Testis (tissue), 2 donors: ENCODE results near the gene DLEC1.

ENCODE experiments used
- POLR2A ChIP-seq: fragments of 450-650 bp; IDR thresholded peaks from one replicate; pipeline ENCODE4 v1.6.1; 2017; ENCODE audit warnings: antibody characterized with exemption, mild to moderate bottlenecking, moderate library complexity
- TF ChIP-seq, protein P1 (sequence below), 3 experiments: fragments of 450-650 bp in 2 of 3; fragments of 200-600 bp in 1 of 3; sonication (generic) in 1 of 3; IDR thresholded peaks; one replicate each; pipeline ENCODE4 v1.5.1; 2016 to 2019; ENCODE audit warnings: antibody characterized with exemption in 3 of 3, mild to moderate bottlenecking in 2 of 3, moderate library complexity in 1 of 3

DNA sequence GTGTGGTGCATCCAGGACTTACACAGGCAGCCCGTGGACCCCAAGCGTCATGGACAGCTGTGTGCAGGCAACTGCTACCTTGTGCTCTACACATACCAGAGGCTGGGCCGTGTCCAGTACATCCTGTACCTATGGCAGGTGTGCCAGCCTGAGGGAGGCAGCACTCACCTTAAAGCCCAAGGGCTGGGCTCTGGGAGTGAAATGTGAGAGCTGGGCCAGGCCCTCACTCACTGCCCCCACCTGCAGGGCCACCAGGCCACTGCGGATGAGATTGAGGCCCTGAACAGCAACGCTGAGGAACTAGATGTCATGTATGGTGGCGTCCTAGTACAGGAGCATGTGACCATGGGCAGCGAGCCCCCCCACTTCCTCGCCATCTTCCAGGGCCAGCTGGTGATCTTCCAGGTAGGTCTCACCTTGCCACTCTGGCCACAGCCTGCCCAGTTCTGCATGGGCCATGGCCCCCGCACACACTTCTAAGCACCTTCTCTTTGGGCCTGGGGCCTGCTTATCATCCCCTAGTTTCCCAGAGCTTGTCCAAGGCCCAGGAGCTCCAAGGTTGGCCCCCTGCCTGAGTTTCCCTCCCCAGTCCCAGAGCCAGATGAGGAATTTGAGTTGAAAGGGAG is 37.4 kb upstream of the DLEC1 start:
- no peak for TF ChIP-seq POLR2A
- TF ChIP-seq, protein P1, sequence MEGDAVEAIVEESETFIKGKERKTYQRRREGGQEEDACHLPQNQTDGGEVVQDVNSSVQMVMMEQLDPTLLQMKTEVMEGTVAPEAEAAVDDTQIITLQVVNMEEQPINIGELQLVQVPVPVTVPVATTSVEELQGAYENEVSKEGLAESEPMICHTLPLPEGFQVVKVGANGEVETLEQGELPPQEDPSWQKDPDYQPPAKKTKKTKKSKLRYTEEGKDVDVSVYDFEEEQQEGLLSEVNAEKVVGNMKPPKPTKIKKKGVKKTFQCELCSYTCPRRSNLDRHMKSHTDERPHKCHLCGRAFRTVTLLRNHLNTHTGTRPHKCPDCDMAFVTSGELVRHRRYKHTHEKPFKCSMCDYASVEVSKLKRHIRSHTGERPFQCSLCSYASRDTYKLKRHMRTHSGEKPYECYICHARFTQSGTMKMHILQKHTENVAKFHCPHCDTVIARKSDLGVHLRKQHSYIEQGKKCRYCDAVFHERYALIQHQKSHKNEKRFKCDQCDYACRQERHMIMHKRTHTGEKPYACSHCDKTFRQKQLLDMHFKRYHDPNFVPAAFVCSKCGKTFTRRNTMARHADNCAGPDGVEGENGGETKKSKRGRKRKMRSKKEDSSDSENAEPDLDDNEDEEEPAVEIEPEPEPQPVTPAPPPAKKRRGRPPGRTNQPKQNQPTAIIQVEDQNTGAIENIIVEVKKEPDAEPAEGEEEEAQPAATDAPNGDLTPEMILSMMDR (IDR thresholded peaks at IDR 0.05): no peak
